ENCODE results near the gene ABLIM2.
A peak's percentile ranks its signal among the peaks of the same experiment; 100 is the strongest.

ABLIM2 gene

GRCh38 chr4:8090312-8090711 is 68.3 kb downstream of the ABLIM2 start:
- no peaks in the 10 kb centered on the region for H3K36me3 Mint-ChIP-seq (ENCODE audit: low read depth)
- H3K27me3 Mint-ChIP-seq (ENCODE audit: low read depth) = no peaks in the 10 kb centered on the region
- H3K4me3 Mint-ChIP-seq = no peak overlapping the region
- peaks cover 18% of the 10 kb centered on the region for H3K9me3 Mint-ChIP-seq
- no peaks in the 10 kb centered on the region for H3K4me1 Mint-ChIP-seq (ENCODE audit: low read depth)
- peak; percentile 29 for DNase-seq (ENCODE audit: low spot score)
- no peak overlapping the region for H3K27ac Mint-ChIP-seq

GRCh38 chr4:8089862-8090261 is 68.8 kb downstream of the ABLIM2 start:
- Mint-ChIP-seq H3K27ac (no peak overlapping the region), H3K4me3 (no peak overlapping the region), H3K36me3 (ENCODE audit: low read depth) (no peaks in the 10 kb centered on the region), H3K9me3 (peaks cover 15% of the 10 kb centered on the region), H3K4me1 (ENCODE audit: low read depth) (no peaks in the 10 kb centered on the region), H3K27me3 (ENCODE audit: low read depth) (no peaks in the 10 kb centered on the region)
- DNase-seq (ENCODE audit: low spot score) = no peak

GRCh38 chr4:8088966-8089491 is 69.6 kb downstream of the ABLIM2 start:
- H3K4me1 Mint-ChIP-seq (ENCODE audit: low read depth) = no peaks in the 10 kb centered on the region
- no peak overlapping the region for H3K27ac Mint-ChIP-seq
- peaks cover 9% of the 10 kb centered on the region for H3K9me3 Mint-ChIP-seq
- no peak overlapping the region for H3K4me3 Mint-ChIP-seq
- no peaks in the 10 kb centered on the region for H3K27me3 Mint-ChIP-seq (ENCODE audit: low read depth)
- no peaks in the 10 kb centered on the region for H3K36me3 Mint-ChIP-seq (ENCODE audit: low read depth)
- no peak for DNase-seq (ENCODE audit: low spot score)

GRCh38 chr4:8087921-8088495 is 70.6 kb downstream of the ABLIM2 start:
- no peaks in the 10 kb centered on the region for H3K9me3 Mint-ChIP-seq

GRCh38 chr4:8086783-8087445 is 71.7 kb downstream of the ABLIM2 start:
- no peak for DNase-seq (ENCODE audit: low spot score)
- no peaks in the 10 kb centered on the region for H3K27me3 Mint-ChIP-seq (ENCODE audit: low read depth)
- H3K4me1 Mint-ChIP-seq (ENCODE audit: low read depth) = no peaks in the 10 kb centered on the region
- no peaks in the 10 kb centered on the region for H3K9me3 Mint-ChIP-seq
- no peak overlapping the region for H3K4me3 Mint-ChIP-seq
- no peaks in the 10 kb centered on the region for H3K36me3 Mint-ChIP-seq (ENCODE audit: low read depth)
- H3K27ac Mint-ChIP-seq = no peak overlapping the region

More at GRCh38 chr4:8087921-8088495, 70.6 kb downstream of the ABLIM2 start:
- H3K27ac Mint-ChIP-seq = no peak overlapping the region
- H3K27me3 Mint-ChIP-seq (ENCODE audit: low read depth) = no peaks in the 10 kb centered on the region
- DNase-seq (ENCODE audit: low spot score) = no peak
- H3K36me3 Mint-ChIP-seq (ENCODE audit: low read depth) = no peaks in the 10 kb centered on the region
- no peak overlapping the region for H3K4me3 Mint-ChIP-seq
- no peaks in the 10 kb centered on the region for H3K4me1 Mint-ChIP-seq (ENCODE audit: low read depth)

- no peak for DNase-seq (ENCODE audit: low spot score)
- Mint-ChIP-seq H3K4me3 (no peak overlapping the region), H3K27ac (no peak overlapping the region), H3K36me3 (ENCODE audit: low read depth) (no peaks in the 10 kb centered on the region), H3K9me3 (no peaks in the 10 kb centered on the region), H3K4me1 (ENCODE audit: low read depth) (no peaks in the 10 kb centered on the region), H3K27me3 (ENCODE audit: low read depth) (no peaks in the 10 kb centered on the region)
These were observed 73.0 kb downstream of the ABLIM2 start for GRCh38 chr4:8085491-8086117.

- no peak overlapping the region for H3K27ac Mint-ChIP-seq
- no peaks in the 10 kb centered on the region for H3K4me1 Mint-ChIP-seq (ENCODE audit: low read depth)
- no peaks in the 10 kb centered on the region for H3K36me3 Mint-ChIP-seq (ENCODE audit: low read depth)
- H3K9me3 Mint-ChIP-seq = no peaks in the 10 kb centered on the region
- DNase-seq (ENCODE audit: low spot score) = no peak
- H3K27me3 Mint-ChIP-seq (ENCODE audit: low read depth) = no peaks in the 10 kb centered on the region
- no peak overlapping the region for H3K4me3 Mint-ChIP-seq
These were observed 73.7 kb downstream of the ABLIM2 start for GRCh38 chr4:8084712-8085490.

- no peaks in the 10 kb centered on the region for H3K36me3 Mint-ChIP-seq (ENCODE audit: low read depth)
- H3K4me1 Mint-ChIP-seq (ENCODE audit: low read depth) = no peaks in the 10 kb centered on the region
- no peaks in the 10 kb centered on the region for H3K9me3 Mint-ChIP-seq
- DNase-seq (ENCODE audit: low spot score) = no peak
- H3K4me3 Mint-ChIP-seq = no peak overlapping the region
- H3K27me3 Mint-ChIP-seq (ENCODE audit: low read depth) = no peaks in the 10 kb centered on the region
- no peak overlapping the region for H3K27ac Mint-ChIP-seq
These were observed 74.5 kb downstream of the ABLIM2 start for GRCh38 chr4:8084031-8084660.

GRCh38 chr4:8083086-8083825 is 75.4 kb downstream of the ABLIM2 start:
- Mint-ChIP-seq H3K4me1 (ENCODE audit: low read depth) (no peaks in the 10 kb centered on the region), H3K27me3 (ENCODE audit: low read depth) (no peaks in the 10 kb centered on the region), H3K9me3 (no peaks in the 10 kb centered on the region), H3K27ac (no peak overlapping the region), H3K4me3 (no peak overlapping the region), H3K36me3 (ENCODE audit: low read depth) (no peaks in the 10 kb centered on the region)
- no peak for DNase-seq (ENCODE audit: low spot score)

GRCh38 chr4:8082517-8083055 is 76.0 kb downstream of the ABLIM2 start:
- H3K4me3 Mint-ChIP-seq = no peak overlapping the region
- DNase-seq (ENCODE audit: low spot score) = no peak
- H3K36me3 Mint-ChIP-seq (ENCODE audit: low read depth) = no peaks in the 10 kb centered on the region
- no peak overlapping the region for H3K27ac Mint-ChIP-seq
- H3K9me3 Mint-ChIP-seq = no peaks in the 10 kb centered on the region
- H3K4me1 Mint-ChIP-seq (ENCODE audit: low read depth) = no peaks in the 10 kb centered on the region
- no peaks in the 10 kb centered on the region for H3K27me3 Mint-ChIP-seq (ENCODE audit: low read depth)

GRCh38 chr4:8081621-8082516 is 76.7 kb downstream of the ABLIM2 start:
- Mint-ChIP-seq H3K4me3 (no peak overlapping the region), H3K9me3 (no peaks in the 10 kb centered on the region), H3K36me3 (ENCODE audit: low read depth) (no peaks in the 10 kb centered on the region), H3K27ac (no peak overlapping the region), H3K27me3 (ENCODE audit: low read depth) (no peaks in the 10 kb centered on the region), H3K4me1 (ENCODE audit: low read depth) (no peaks in the 10 kb centered on the region)
- DNase-seq (ENCODE audit: low spot score) = no peak

- no peak overlapping the region for H3K27ac Mint-ChIP-seq
- H3K9me3 Mint-ChIP-seq = no peaks in the 10 kb centered on the region
- H3K4me1 Mint-ChIP-seq (ENCODE audit: low read depth) = no peaks in the 10 kb centered on the region
- DNase-seq (ENCODE audit: low spot score) = no peak
- no peak overlapping the region for H3K4me3 Mint-ChIP-seq
- H3K27me3 Mint-ChIP-seq (ENCODE audit: low read depth) = no peaks in the 10 kb centered on the region
- H3K36me3 Mint-ChIP-seq (ENCODE audit: low read depth) = no peaks in the 10 kb centered on the region
These were observed 77.4 kb downstream of the ABLIM2 start for GRCh38 chr4:8081171-8081570.

All from T-helper 2 cell treated with Interferon-gamma antibody and Interleukin-4, amounts not matched to agents 5 μg/mL and 100 μg/mL, for 36 hours (primary cell).